Measurements from ENCODE around the gene KDM4C.
"Not testable (repeated sequence)": the region's sequence is repeated elsewhere in the genome, so short reads cannot be mapped to it uniquely, and the experiment has no call there.

GRCh38 chr9:6748861-6749260 lies 8.9 kb upstream of the KDM4C start:
- not testable (repeated sequence) for TF ChIP-seq EZH2, CTCF, EZH2phosphoT487 (IDR thresholded peaks at IDR 0.05)

All from neural progenitor cell (in vitro differentiated cells).